ENCODE data around the gene AP2A1. TPM values are rescaled to one million over a fixed set of nuclear protein-coding genes. Genes with fewer than 3 reads are reported as not detected.

The AP2A1 gene
- total and polyA plus RNA-seq, 10 of the 15 experiments (the other 5 are each of a cell fraction or from before 2014, with no cell fraction given), result 0.68 to 78.8 (median 33.8) TPM

DNA sequence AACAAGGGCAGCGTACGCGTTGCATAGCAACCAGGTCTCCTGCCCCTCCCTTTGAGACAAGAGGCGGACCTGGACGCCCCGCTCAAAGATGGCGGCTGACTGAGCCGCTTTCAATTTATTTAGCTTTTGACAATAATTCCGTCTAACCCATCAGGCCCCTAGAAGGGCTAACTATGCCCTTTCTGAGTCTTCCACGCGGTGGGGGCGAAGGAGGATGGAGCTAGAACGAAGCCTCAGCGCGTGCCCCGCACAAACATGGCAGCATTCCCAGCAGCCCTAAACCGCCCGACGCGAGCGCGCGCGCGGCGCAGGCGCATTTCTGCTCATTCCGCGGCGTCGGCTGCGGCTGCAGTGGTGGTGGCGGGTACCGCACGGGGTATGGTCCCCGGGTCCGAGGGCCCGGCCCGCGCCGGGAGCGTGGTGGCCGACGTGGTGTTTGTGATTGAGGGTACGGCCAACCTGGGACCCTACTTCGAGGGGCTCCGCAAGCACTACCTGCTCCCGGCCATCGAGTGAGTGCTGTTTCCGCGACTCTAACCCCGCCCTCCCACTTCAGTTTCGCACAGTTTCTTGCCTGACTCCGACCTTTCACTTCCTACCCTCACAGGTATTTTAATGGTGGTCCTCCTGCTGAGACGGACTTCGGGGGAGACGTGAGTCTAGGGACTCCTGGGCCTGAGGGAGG is 51.3 kb downstream of the AP2A1 start, which contains the start of gene MED25:
Gene MED25 (plus strand): TSS at position 326 of the 685 bp plus-strand sequence. CDS start 53 bp downstream, at position 379.
- Histone ChIP-seq H3K36me3 (ENCODE audit: control insufficient read depth in 2 of 2, insufficient read depth in 2 of 2, low read length in 1 of 2) (peaks cover 0 to 7% of the 10 kb centered on the region in 2 experiments; a peak in 2 of 4 replicates), H3K4me1 (ENCODE audit: control insufficient read depth, insufficient read depth, low read length) (peaks cover 5% of the 10 kb centered on the region), H3K27me3 (replicated peaks in 1 of 2; ENCODE audit: control insufficient read depth in 2 of 2, insufficient read depth in 2 of 2, low read length in 1 of 2) (no peaks in the 10 kb centered on the region), H3K9me3 (replicated peaks; ENCODE audit: control insufficient read depth, insufficient read depth, low read length) (no peaks in the 10 kb centered on the region), H3K4me3 (peak within 1 kb of the TSS; percentile 96), H2AFZ (ENCODE audit: control insufficient read depth, low read depth, low read length) (peak within 1 kb of the TSS; percentile 98), H4K20me1 (ENCODE audit: control insufficient read depth, insufficient read depth) (no peaks in the 10 kb centered on the region), H3K9ac (ENCODE audit: control insufficient read depth, insufficient read depth, low read length) (peak within 1 kb of the TSS; percentile 92), H3K4me2 (ENCODE audit: control insufficient read depth, insufficient read depth) (peak within 1 kb of the TSS; percentile 60), H3K27ac (ENCODE audit: control insufficient read depth, insufficient read depth) (peak within 1 kb of the TSS; percentile 97), H3K79me2 (ENCODE audit: control insufficient read depth, insufficient read depth, low read length) (peaks cover 25% of the 10 kb centered on the region)
- ChIA-PET POLR2A (interaction anchor here (0.6 to 2.7 kb wide), 10 partner anchors 12 to 1490 kb away, joined by 3 to 11 read pairs (median 4); partner anchors contain the start of genes AKT1S1, AP2A1, PTOV1 and TBC1D17), RAD21 (ENCODE audit: unreplicated experiment) (interaction anchor here (0.6 to 1.7 kb wide), 4 partner anchors 47 to 79 kb away, joined by 3 to 10 read pairs (median 4); no protein-coding TSS in a partner anchor), CTCF (interaction anchor here (0.6 to 1.8 kb wide), 3 partner anchors 47 to 491 kb away, joined by 5 to 6 read pairs (median 5); no protein-coding TSS in a partner anchor), SMC1A (ENCODE audit: uncharacterized antibody, unreplicated experiment) (interaction anchor here (0.9 to 1.7 kb wide), 4 partner anchors 26 to 58 kb away, joined by 3 to 4 read pairs (median 3); partner anchors contain the start of genes AP2A1 and PTOV1)
- intact Hi-C loops (cut with micrococcal nuclease; ENCODE audit: unreplicated experiment) (no loop called here), in situ Hi-C loops (cut with MboI) (no loop called here)
- peak; percentile 72 for DNase-seq (ENCODE audit: low read depth, low spot score)
- peak; percentile 89 for ATAC-seq
- under 1% methylated on average over 57 of the region's 57 CpGs for WGBS (ENCODE audit: insufficient coverage, insufficient replicate concordance, low lambda C conversion rate, missing lambda C conversion rate)
- peak; percentile 83 for FAIRE-seq
- BruUV-seq (replicated peaks), result no TSS peak
- peak; percentile 97 for TF ChIP-seq BMI1 (IDR thresholded peaks at IDR 0.05; ENCODE audit: borderline replicate concordance)
- 0 out of 2 replicates have a peak, but pooled peaks have one; percentile 42 for TF ChIP-seq SMARCA5 (IDR thresholded peaks at IDR 0.05)
- peak; percentile 33; the same call in 1 of the 2 replicates for TF ChIP-seq PAX5 (IDR thresholded peaks at IDR 0.05; ENCODE audit: borderline replicate concordance, low read depth, low read length)
- TF ChIP-seq POU2F2 (IDR thresholded peaks at IDR 0.05; ENCODE audit: borderline replicate concordance, low read depth, low read length), result peak; percentile 33; the same call in 1 of the 3 replicates
- peak; percentile 67; the same call in 1 of the 2 replicates for TF ChIP-seq BACH1 (IDR thresholded peaks at IDR 0.05; ENCODE audit: borderline replicate concordance)
- TF ChIP-seq CREB1 (IDR thresholded peaks at IDR 0.05; ENCODE audit: low read depth), result peak; percentile 59; the same call in 1 of the 2 replicates
- TF ChIP-seq TCF3 (IDR thresholded peaks at IDR 0.05; ENCODE audit: borderline replicate concordance, insufficient read depth, low read depth, low read length), result no peak
- peak; percentile 57; the same call in 1 of the 2 replicates for TF ChIP-seq POLR2AphosphoS5 (IDR thresholded peaks at IDR 0.05; ENCODE audit: low read length)
- TF ChIP-seq, protein P1, sequence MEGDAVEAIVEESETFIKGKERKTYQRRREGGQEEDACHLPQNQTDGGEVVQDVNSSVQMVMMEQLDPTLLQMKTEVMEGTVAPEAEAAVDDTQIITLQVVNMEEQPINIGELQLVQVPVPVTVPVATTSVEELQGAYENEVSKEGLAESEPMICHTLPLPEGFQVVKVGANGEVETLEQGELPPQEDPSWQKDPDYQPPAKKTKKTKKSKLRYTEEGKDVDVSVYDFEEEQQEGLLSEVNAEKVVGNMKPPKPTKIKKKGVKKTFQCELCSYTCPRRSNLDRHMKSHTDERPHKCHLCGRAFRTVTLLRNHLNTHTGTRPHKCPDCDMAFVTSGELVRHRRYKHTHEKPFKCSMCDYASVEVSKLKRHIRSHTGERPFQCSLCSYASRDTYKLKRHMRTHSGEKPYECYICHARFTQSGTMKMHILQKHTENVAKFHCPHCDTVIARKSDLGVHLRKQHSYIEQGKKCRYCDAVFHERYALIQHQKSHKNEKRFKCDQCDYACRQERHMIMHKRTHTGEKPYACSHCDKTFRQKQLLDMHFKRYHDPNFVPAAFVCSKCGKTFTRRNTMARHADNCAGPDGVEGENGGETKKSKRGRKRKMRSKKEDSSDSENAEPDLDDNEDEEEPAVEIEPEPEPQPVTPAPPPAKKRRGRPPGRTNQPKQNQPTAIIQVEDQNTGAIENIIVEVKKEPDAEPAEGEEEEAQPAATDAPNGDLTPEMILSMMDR (IDR thresholded peaks at IDR 0.05 in 2 of 3, conservative IDR thresholded peaks at IDR 0.05 in 1 of 3; ENCODE audit: control insufficient read depth in 2 of 3, extremely low read depth in 1 of 3, insufficient read depth in 1 of 3, low read depth in 3 of 3, low read length in 3 of 3), result peak in 1 of 3 experiments; percentile 20; a peak in 1 of 6 replicates
- peak; percentile 51 for TF ChIP-seq DPF2 (IDR thresholded peaks at IDR 0.05)
- TF ChIP-seq CHD2 (IDR thresholded peaks at IDR 0.05; ENCODE audit: borderline replicate concordance, low read depth, low read length), result 0 out of 2 replicates have a peak, but pooled peaks have one; percentile 11
- 0 out of 2 replicates have a peak, but pooled peaks have one; percentile 51 for TF ChIP-seq GATAD2B (conservative IDR thresholded peaks at IDR 0.05; ENCODE audit: low read depth)
- TF ChIP-seq NBN (IDR thresholded peaks at IDR 0.05), result peak; percentile 76; the same call in 1 of the 2 replicates
- no peak for TF ChIP-seq EED (IDR thresholded peaks at IDR 0.05; ENCODE audit: low read depth)
- peak; percentile 82; the same call in 1 of the 2 replicates for TF ChIP-seq SIN3A (IDR thresholded peaks at IDR 0.05; ENCODE audit: low read depth, low read length)
- TF ChIP-seq TCF12 (IDR thresholded peaks at IDR 0.05; ENCODE audit: low read depth, low read length), result 0 out of 2 replicates have a peak, but pooled peaks have one; percentile 13
- 0 out of 2 replicates have a peak, but pooled peaks have one; percentile 36 for TF ChIP-seq POLR2AphosphoS2 (IDR thresholded peaks at IDR 0.05; ENCODE audit: low read depth, low read length)
- TF ChIP-seq CREM (IDR thresholded peaks at IDR 0.05; ENCODE audit: low read depth), result peak; percentile 58
- TF ChIP-seq YY1 (IDR thresholded peaks at IDR 0.05; ENCODE audit: low read depth, low read length), result peak; percentile 100
- TF ChIP-seq RBBP5 (conservative IDR thresholded peaks at IDR 0.05), result no peak
- TF ChIP-seq CBX5 (IDR thresholded peaks at IDR 0.05; ENCODE audit: low read depth), result no peak
- TF ChIP-seq, protein P2, sequence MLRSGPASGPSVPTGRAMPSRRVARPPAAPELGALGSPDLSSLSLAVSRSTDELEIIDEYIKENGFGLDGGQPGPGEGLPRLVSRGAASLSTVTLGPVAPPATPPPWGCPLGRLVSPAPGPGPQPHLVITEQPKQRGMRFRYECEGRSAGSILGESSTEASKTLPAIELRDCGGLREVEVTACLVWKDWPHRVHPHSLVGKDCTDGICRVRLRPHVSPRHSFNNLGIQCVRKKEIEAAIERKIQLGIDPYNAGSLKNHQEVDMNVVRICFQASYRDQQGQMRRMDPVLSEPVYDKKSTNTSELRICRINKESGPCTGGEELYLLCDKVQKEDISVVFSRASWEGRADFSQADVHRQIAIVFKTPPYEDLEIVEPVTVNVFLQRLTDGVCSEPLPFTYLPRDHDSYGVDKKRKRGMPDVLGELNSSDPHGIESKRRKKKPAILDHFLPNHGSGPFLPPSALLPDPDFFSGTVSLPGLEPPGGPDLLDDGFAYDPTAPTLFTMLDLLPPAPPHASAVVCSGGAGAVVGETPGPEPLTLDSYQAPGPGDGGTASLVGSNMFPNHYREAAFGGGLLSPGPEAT (IDR thresholded peaks at IDR 0.05; ENCODE audit: low read depth), result no peak; the same call in 1 of the 2 replicates

All from GM12878 (cell line).